ENCODE data around the gene HOXC5.

The HOXC5 gene

GRCh38 chr12:54001283-54002187, 31.3 kb upstream of the HOXC5 start:
- H3K4me3 ChIP-seq (ENCODE audit: low read length): no peak overlapping the region
- peaks cover 96% of the 10 kb centered on the region for H3K27me3 ChIP-seq (replicated peaks; ENCODE audit: insufficient read depth, low read length)
- H3K4me2 ChIP-seq (ENCODE audit: low read depth, low read length): no peak overlapping the region
- no peaks in the 10 kb centered on the region for H3F3A ChIP-seq (ENCODE audit: insufficient read depth, low read length)
- no peak overlapping the region for H2AFZ ChIP-seq (ENCODE audit: low read length)
- TF ChIP-seq CTCF (IDR thresholded peaks at IDR 0.05; ENCODE audit: low read length) (no peak), EZH2phosphoT487 (IDR thresholded peaks at IDR 0.05; ENCODE audit: low read length) (no peak), EZH2 (optimal IDR thresholded peaks at IDR 0.05; ENCODE audit: low read depth, low read length) (no peak)
- H3K79me2 ChIP-seq (ENCODE audit: low read length): no peaks in the 10 kb centered on the region
- no peak overlapping the region for H3K27ac ChIP-seq (ENCODE audit: low read length)
- H4K20me1 ChIP-seq (ENCODE audit: insufficient read depth, low read length): no peaks in the 10 kb centered on the region
- DNase-seq: no peak
- H3K9me2 ChIP-seq (replicated peaks; ENCODE audit: insufficient read depth, low read length): no peaks in the 10 kb centered on the region
- no peaks in the 10 kb centered on the region for H3K9me3 ChIP-seq (replicated peaks; ENCODE audit: insufficient read depth, low read length)
- no peak overlapping the region for H3K9ac ChIP-seq (ENCODE audit: low read length)
- 0 out of 2 replicates have a peak, but pooled peaks cover 3% of the 10 kb centered on the region for H3K4me1 ChIP-seq (ENCODE audit: low read length)
- H3K36me3 ChIP-seq (replicated peaks; ENCODE audit: insufficient read depth, low read length): no peaks in the 10 kb centered on the region

GRCh38 chr12:54002278-54002914, 30.5 kb upstream of the HOXC5 start:
- Histone ChIP-seq H3K4me3 (ENCODE audit: low read length) (no peak overlapping the region), H3K9me3 (replicated peaks; ENCODE audit: insufficient read depth, low read length) (no peaks in the 10 kb centered on the region), H3K36me3 (replicated peaks; ENCODE audit: insufficient read depth, low read length) (no peaks in the 10 kb centered on the region), H3K9ac (ENCODE audit: low read length) (no peak overlapping the region), H3K9me2 (replicated peaks; ENCODE audit: insufficient read depth, low read length) (no peaks in the 10 kb centered on the region), H3K4me1 (ENCODE audit: low read length) (0 out of 2 replicates have a peak, but pooled peaks cover 5% of the 10 kb centered on the region), H2AFZ (ENCODE audit: low read length) (no peak overlapping the region), H3K27ac (ENCODE audit: low read length) (no peak overlapping the region), H3K79me2 (ENCODE audit: low read length) (no peaks in the 10 kb centered on the region), H3F3A (ENCODE audit: insufficient read depth, low read length) (no peaks in the 10 kb centered on the region), H3K27me3 (replicated peaks; ENCODE audit: insufficient read depth, low read length) (peaks cover 96% of the 10 kb centered on the region), H4K20me1 (ENCODE audit: insufficient read depth, low read length) (no peaks in the 10 kb centered on the region), H3K4me2 (ENCODE audit: low read depth, low read length) (no peak overlapping the region)
- TF ChIP-seq CTCF (IDR thresholded peaks at IDR 0.05; ENCODE audit: low read length): no peak
- no peak for TF ChIP-seq EZH2phosphoT487 (IDR thresholded peaks at IDR 0.05; ENCODE audit: low read length)
- no peak for TF ChIP-seq EZH2 (optimal IDR thresholded peaks at IDR 0.05; ENCODE audit: low read depth, low read length)
- DNase-seq: no peak

- Histone ChIP-seq H4K20me1 (ENCODE audit: insufficient read depth, low read length) (no peaks in the 10 kb centered on the region), H3K27me3 (replicated peaks; ENCODE audit: insufficient read depth, low read length) (peaks cover 96% of the 10 kb centered on the region), H3K4me2 (ENCODE audit: low read depth, low read length) (no peak overlapping the region), H3K79me2 (ENCODE audit: low read length) (no peaks in the 10 kb centered on the region), H3K36me3 (replicated peaks; ENCODE audit: insufficient read depth, low read length) (no peaks in the 10 kb centered on the region), H3K4me3 (ENCODE audit: low read length) (no peak overlapping the region), H3F3A (ENCODE audit: insufficient read depth, low read length) (no peaks in the 10 kb centered on the region), H3K4me1 (ENCODE audit: low read length) (0 out of 2 replicates have a peak, but pooled peaks cover 5% of the 10 kb centered on the region), H3K9ac (ENCODE audit: low read length) (no peak overlapping the region), H2AFZ (ENCODE audit: low read length) (no peak overlapping the region), H3K9me2 (replicated peaks; ENCODE audit: insufficient read depth, low read length) (no peaks in the 10 kb centered on the region), H3K27ac (ENCODE audit: low read length) (no peak overlapping the region), H3K9me3 (replicated peaks; ENCODE audit: insufficient read depth, low read length) (no peaks in the 10 kb centered on the region)
- DNase-seq: no peak
- TF ChIP-seq CTCF (IDR thresholded peaks at IDR 0.05; ENCODE audit: low read length): no peak
- TF ChIP-seq EZH2phosphoT487 (IDR thresholded peaks at IDR 0.05; ENCODE audit: low read length): peak; percentile 86; the same call in 1 of the 2 replicates
- no peak for TF ChIP-seq EZH2 (optimal IDR thresholded peaks at IDR 0.05; ENCODE audit: low read depth, low read length)
Observed at GRCh38 chr12:54002915-54003389, 29.9 kb upstream of the HOXC5 start.
